Urinary bladder (tissue), 4 donors: Measurements from ENCODE around the gene FAM53B. TPM values are rescaled to one million over a fixed set of nuclear protein-coding genes. Genes with fewer than 3 reads are reported as not detected.

Source experiments
- DNase-seq: peaks from one replicate; pipeline ENCODE4 v3.0.0-alpha.2; 2015; ENCODE audit errors: extremely low spot score
- H3K27ac ChIP-seq: one replicate; pipeline ENCODE4 v1.5.1; 2013; ENCODE audit warnings: low read depth, mild to moderate bottlenecking, moderate library complexity
- H3K36me3 ChIP-seq: one replicate; pipeline ENCODE4 v1.6.1; 2013; ENCODE audit warnings: mild to moderate bottlenecking, moderate library complexity; ENCODE audit not compliant: insufficient read depth
- H3K4me1 ChIP-seq: one replicate; pipeline ENCODE4 v1.6.1; 2013; ENCODE audit warnings: mild to moderate bottlenecking, moderate library complexity; ENCODE audit not compliant: insufficient read depth
- H3K4me3 ChIP-seq: one replicate; pipeline ENCODE4 v1.5.1; 2013; ENCODE audit warnings: low read depth, low read length
- WGBS: extraction: QIAGEN DNeasy Blood & Tissue Kit; methylation state at CpG from one replicate; pipeline ENCODE4 v1.1.7; 2013; 5-methylcytosine and 5-hydroxymethylcytosine counted together
- polyA plus RNA-seq: library from polyadenylated mRNA; stranded (reverse); fragments of 200-250 nt; gene quantifications from one replicate; pipeline ENCODE4 v1.2.3, GENCODE V29; 2013
- total RNA-seq: library from RNA; depleted of rRNA; stranded (reverse); fragments of >200 nt; gene quantifications from one replicate; pipeline ENCODE4 v1.2.3, GENCODE V29; 2014
- donor health status: healthy with polysubstance abuse.
- donor health status: healthy.

The FAM53B gene
- total and polyA plus RNA-seq, 2 donors, result 15.9 to 19.8 TPM

DNA sequence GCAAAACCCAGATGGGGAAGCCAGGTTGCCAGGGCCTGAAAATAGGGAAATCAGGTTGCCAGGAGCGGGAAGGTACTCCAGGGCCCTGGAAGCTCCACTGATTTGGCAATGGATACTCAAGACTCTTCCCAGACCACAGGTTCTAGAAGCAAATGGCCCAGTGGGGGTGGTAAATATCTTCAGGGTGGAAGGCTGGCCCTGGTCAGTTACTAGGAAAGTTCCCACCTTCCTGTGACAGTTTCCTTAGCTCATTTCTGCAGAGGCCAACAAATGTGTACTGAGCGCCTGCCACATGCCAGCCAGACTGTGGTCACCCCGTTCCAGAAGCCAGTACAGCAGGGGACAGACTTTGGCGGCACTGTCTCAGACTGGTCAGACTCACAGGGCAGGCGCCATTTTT is 113.6 kb downstream of the FAM53B start:
- H3K4me1 ChIP-seq, result peaks cover 1% of the 10 kb centered on the region
- no peak overlapping the region for H3K4me3 ChIP-seq
- 95% methylated on average over 5 of the region's 5 CpGs for WGBS
- H3K27ac ChIP-seq, result no peak overlapping the region
- no peaks in the 10 kb centered on the region for H3K36me3 ChIP-seq
- DNase-seq, result no peak

DNA sequence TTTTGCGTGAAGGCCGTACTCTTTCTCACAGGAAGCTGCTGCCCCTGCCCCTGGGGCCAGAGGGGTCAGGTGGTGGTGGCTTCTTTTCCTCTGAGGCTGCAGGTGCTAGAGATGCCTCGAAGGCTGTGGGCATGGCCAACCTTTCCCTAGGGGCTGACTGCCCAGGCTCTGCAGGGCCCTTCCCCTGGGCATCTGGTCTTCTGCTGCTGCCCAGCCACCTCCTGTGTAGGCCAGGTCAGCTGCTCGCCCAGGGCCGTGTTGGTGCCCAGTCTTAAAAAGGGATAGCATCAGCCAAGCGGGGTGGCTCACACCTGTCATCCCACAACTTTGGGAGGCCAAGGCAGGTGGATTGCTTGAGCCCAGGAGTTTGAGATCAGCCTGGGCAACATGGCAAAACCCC is 114.3 kb downstream of the FAM53B start:
- no peak overlapping the region for H3K27ac ChIP-seq
- DNase-seq, result no peak
- WGBS, result 84% methylated on average over 6 of the region's 6 CpGs

DNA sequence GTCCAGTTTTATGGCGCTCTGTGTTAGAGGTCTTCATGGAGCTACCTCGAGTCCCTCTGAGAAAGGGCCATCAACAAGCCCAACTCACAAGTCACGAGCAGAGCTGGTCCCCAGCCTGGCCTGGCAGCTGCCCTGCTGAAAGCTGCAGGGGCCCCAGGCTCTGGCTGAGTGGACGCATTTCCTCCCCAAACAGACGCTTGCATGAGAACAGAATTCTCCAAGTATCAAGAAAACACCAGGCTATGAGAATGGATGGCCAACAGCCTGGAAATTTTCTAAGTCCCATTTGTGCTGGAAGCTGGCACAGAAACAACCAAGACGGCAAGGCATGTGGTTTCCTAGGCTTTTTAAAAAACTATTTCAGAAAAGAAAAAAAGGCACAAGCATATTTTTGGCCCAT is 114.8 kb downstream of the FAM53B start:
- Histone ChIP-seq H3K4me1 (peaks cover 1% of the 10 kb centered on the region), H3K36me3 (no peaks in the 10 kb centered on the region), H3K4me3 (no peak overlapping the region), H3K27ac (no peak overlapping the region)
- WGBS, result 66% methylated on average over 6 of the region's 6 CpGs
- no peak for DNase-seq

More for the DNA sequence above, 114.3 kb downstream of the FAM53B start:
- peaks cover 1% of the 10 kb centered on the region for H3K4me1 ChIP-seq
- no peak overlapping the region for H3K4me3 ChIP-seq
- no peaks in the 10 kb centered on the region for H3K36me3 ChIP-seq

DNA sequence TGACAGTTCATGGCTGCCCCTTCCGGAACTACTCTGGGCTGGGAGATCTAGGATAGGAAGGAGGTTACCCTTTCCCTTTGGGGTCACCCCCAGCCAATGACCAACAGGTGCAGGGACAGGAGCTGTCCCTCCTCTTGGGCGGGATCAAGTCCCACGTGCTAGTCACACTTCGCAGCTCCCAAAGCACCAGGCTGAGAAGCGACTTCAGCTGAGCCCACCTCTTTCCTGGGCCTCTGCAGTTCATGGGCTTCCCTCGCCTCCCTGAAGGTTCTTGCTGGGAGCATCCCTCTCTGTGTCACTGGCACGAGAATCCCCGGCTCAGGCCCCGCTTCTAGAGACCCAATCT is 115.5 kb downstream of the FAM53B start:
- Histone ChIP-seq H3K27ac (no peak overlapping the region), H3K36me3 (no peaks in the 10 kb centered on the region), H3K4me3 (no peak overlapping the region), H3K4me1 (peaks cover 1% of the 10 kb centered on the region)
- no peak for DNase-seq
- 89% methylated on average over 9 of the region's 9 CpGs for WGBS

DNA sequence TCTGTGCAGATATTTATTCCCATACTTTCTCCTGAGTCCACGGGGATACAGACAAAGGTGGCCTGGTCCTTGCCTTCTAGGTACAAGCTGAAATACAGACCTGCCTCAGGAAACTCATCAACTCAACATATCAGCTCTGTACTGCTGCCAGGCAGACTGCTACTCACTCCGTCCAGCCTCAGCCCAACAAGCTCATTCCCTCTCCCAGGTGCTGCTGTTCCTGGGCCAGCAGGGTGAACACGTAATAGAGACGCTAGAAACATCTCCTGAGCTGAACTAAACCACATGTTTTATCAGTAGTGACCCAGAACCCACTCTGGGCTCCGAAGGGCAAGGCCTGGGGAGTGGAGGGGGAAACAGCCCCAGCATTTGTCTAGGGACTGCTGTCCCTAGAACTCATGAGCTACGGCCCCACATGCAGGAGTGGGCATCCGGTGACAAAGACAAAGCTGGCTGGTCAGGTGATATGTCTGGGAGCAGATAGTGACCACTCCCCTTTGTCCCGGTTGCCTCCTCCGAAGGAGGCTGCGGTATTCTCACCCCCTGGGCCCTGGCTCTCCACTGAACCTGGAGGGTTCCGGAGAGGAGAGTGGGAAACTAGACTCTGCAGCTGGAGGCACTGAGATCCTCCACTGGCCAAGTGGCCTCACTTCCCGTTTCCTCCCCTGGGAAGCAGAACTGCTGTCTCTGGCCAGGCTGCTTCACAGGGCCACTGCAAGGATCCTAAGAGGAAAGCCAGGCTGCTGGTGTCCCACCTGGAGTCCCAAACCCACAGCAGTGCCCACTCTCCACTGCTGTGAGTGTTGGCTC is 116.1 kb downstream of the FAM53B start:
- Histone ChIP-seq H3K4me3 (no peak overlapping the region), H3K27ac (no peak overlapping the region), H3K4me1 (peaks cover 1% of the 10 kb centered on the region), H3K36me3 (no peaks in the 10 kb centered on the region)
- WGBS, result 71% methylated on average over 12 of the region's 12 CpGs
- no peak for DNase-seq

DNA sequence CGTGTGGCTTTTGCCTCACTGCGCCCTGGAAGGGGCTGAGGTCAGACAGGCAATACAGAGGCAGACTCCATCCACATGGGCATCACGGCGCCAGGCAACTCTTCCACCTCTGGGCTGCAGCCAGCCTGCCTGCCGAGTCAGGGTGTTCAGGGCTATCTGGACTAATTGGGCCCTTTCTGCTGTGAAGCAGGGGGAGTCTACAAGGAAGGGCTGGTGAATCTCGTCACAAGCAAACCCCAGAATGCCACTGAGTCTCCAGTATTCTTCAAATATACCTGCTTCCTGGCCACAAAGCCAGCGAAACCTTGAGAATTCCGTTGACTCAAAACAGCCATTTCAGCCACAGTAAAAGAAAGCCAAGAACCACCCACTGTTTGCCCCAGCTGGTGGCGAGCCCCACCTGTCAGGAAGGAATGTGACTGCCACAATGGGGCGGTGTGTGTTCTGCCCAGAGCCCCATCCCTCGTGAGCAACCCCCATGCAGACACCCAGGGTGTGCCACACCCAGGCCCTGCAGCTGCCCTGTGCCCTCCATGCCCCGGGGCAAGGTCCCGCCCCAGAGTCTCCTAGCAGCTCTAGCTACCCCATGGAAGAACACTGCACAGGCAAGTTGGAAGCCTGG is 117.3 kb downstream of the FAM53B start:
- Histone ChIP-seq H3K4me1 (peaks cover 1% of the 10 kb centered on the region), H3K27ac (no peak overlapping the region), H3K4me3 (no peak overlapping the region), H3K36me3 (no peaks in the 10 kb centered on the region)
- DNase-seq, result no peak
- WGBS, result 86% methylated on average over 13 of the region's 13 CpGs

DNA sequence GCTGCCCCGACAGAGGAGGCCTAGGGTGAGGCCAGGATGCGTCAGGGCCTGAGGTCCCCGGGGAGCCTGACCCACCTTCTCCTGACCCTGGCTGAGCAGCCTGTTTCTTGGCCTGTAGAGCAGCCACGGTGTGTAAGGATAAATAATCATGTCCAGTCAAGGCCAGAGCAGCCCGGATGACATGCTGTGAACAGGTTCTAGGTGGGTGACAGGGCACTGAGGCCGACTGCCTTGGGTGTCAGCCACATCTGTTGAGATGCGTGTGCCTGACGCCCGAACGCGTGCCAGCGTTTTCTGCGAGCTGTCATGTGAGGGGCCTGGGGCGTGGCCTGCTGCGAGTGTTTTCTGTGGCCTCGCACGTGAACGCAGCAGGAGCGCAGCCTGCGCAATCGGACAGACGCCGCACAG is 118.3 kb downstream of the FAM53B start:
- no peak overlapping the region for H3K4me3 ChIP-seq
- no peak overlapping the region for H3K27ac ChIP-seq
- no peaks in the 10 kb centered on the region for H3K36me3 ChIP-seq
- no peak for DNase-seq
- WGBS, result 91% methylated on average over 23 of the region's 23 CpGs
- peaks cover 1% of the 10 kb centered on the region for H3K4me1 ChIP-seq

DNA sequence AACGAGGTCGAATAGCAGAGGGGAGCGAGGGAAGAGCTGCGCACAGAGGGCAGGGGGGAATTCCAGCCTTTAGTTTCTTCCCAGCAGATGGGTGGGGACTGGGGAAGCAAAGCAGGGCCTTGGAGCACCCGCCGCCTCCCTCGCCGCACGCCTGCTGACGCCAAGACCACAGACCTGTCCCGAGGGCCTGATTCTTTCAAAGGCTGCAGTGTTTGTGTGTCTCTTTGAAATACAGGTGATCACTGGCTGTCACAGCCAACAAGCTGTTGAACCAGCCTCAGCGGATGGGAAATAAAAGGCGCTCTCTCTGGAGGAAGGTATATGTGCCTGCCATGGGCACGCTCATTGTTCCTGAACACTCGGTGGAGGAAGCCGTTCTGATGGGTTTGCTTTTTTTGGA is 119.3 kb downstream of the FAM53B start:
- 91% methylated on average over 16 of the region's 16 CpGs for WGBS
- Histone ChIP-seq H3K4me3 (no peak overlapping the region), H3K36me3 (no peaks in the 10 kb centered on the region), H3K4me1 (peaks cover under 1% of the 10 kb centered on the region), H3K27ac (no peak overlapping the region)
- no peak for DNase-seq

DNA sequence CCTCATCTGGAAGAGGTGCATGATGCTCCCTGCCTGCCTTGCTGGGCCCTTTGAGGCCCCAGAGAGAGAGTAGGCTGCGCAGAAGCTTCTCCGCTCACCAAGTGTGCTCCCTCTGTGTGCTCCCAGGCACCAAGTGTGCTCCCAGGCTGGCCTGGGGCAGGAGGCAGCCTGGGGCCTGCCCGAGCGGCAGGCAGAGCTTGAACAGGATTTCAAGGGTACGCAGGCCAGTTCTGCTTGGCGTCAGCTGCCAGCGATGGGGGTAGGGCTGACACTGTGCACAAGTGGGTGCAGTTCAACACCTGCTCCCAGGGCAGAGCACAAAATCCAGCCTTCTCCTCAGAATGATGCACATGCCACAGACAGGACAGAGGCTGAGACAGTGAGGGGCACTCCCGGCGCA is 119.7 kb downstream of the FAM53B start:
- Histone ChIP-seq H3K4me3 (no peak overlapping the region), H3K27ac (no peak overlapping the region), H3K4me1 (no peaks in the 10 kb centered on the region), H3K36me3 (no peaks in the 10 kb centered on the region)
- WGBS, result 95% methylated on average over 9 of the region's 9 CpGs
- no peak for DNase-seq

DNA sequence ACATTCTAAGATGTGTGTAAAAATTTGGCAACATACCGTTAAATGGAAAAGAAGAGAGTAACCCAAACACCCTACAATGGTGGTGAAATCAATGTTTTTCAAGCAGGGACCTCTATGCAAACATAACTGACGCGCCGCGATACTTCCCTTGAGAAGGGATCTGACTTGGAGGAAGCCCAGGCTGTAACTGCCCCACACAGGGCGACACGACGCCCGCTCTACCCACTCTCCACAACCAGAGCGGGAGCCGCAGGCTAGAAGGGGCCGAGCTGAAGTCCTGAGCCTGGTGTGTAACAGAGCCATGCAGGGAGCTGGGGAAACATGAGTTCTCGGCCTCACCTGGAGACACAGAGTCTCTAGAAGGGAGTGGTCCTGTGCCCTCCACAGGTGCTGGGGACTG is 120.2 kb downstream of the FAM53B start:
- H3K4me3 ChIP-seq, result no peak overlapping the region
- H3K27ac ChIP-seq, result no peak overlapping the region
- H3K36me3 ChIP-seq, result no peaks in the 10 kb centered on the region
- 96% methylated on average over 13 of the region's 13 CpGs for WGBS
- no peak for DNase-seq
- H3K4me1 ChIP-seq, result no peaks in the 10 kb centered on the region

DNA sequence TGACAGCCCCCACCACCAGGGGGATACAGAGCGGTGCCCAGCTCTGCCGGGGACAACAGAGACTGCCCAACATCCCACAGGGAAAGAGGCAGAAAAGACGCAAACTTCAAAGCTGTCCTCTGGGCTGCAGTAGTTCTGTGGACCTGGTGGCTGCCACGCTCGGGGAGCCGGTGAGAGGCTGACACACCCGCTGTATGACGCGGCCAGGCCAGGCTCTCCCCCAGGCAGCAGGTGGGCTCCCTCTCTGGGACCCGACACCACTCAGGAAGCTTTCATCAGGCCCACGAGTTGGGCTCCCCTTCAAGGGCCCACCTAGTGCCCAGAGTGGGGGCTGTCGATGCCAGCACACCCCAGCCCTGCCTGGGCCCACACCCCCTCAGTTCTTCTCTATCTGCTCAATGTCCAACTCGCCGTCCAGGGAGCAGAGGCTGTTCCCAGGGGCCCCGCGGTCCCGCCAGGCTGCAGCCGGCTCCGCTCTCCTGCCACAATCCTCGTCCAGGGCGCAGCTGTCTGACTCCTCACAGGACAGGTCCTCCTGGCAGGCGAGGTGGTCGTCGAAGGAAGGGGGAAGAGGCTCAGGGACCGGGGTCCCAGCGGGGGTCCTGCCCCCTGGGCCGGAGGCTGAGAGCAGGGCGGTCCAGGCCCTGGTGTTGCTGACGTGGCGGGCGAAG is 121.2 kb downstream of the FAM53B start:
- H3K4me1 ChIP-seq, result no peaks in the 10 kb centered on the region
- H3K27ac ChIP-seq, result no peak overlapping the region
- no peak for DNase-seq
- H3K4me3 ChIP-seq, result no peak overlapping the region
- no peaks in the 10 kb centered on the region for H3K36me3 ChIP-seq
- 87% methylated on average over 31 of the region's 31 CpGs for WGBS

DNA sequence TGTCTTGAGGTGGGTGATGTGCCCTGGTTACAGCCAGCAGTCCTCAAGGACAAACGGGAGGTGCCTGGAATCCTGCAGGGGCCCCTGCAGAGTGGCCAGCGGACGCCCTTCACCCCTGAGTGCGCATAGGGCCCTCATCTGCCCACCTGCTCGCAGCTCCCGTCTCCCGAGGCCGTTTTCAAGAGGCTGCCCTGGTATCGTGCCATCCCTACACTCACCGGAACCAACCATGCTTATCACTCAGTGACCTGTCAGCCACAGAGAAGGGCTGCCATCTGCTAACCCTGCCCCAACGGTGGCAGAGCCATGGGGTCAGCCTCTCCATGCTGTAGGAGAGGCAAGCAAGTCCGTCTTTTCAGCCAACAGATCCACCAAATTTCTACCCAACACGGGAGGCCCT is 122.0 kb downstream of the FAM53B start:
- no peak overlapping the region for H3K27ac ChIP-seq
- WGBS, result 92% methylated on average over 13 of the region's 13 CpGs
- H3K4me3 ChIP-seq, result no peak overlapping the region
- H3K4me1 ChIP-seq, result no peaks in the 10 kb centered on the region
- DNase-seq, result no peak
- no peaks in the 10 kb centered on the region for H3K36me3 ChIP-seq

DNA sequence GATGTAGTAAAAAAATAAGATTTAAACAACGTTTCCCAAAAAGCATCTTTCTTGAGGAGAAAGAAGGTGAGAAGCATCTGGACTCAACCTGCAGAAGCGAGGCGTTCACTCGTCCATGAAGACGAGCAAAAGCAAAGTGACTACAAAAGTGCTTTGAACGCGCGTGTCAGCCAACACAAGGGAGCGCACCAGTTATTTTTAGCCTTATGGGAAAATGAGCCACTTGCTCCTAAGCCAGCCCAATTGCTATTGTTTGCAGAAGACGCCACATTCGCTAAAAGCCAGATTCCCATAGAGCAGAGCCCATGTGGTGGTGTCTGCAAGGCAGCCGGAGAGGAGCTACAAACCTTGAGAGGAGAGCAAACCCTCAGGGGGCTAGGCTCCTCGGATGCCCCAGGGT is 122.5 kb downstream of the FAM53B start:
- Histone ChIP-seq H3K4me1 (no peaks in the 10 kb centered on the region), H3K27ac (no peak overlapping the region), H3K4me3 (no peak overlapping the region), H3K36me3 (no peaks in the 10 kb centered on the region)
- 81% methylated on average over 13 of the region's 13 CpGs for WGBS
- no peak for DNase-seq
